ENCODE data around the gene ZNF687. TPM values are rescaled to one million over a fixed set of nuclear protein-coding genes. Genes with fewer than 3 reads are reported as not detected.

Gene ZNF687
- total RNA-seq, 1 experiment from 2014 or later: 34.3 TPM

- Histone ChIP-seq H3K9ac (ENCODE audit: low read length) (no peak overlapping the region), H4K20me1 (ENCODE audit: insufficient read depth) (no peaks in the 10 kb centered on the region), H3K9me3 (ENCODE audit: control insufficient read depth in 1 of 2, insufficient read depth in 1 of 2, low read depth in 1 of 2, low read length in 2 of 2) (no peaks in the 10 kb centered on the region), H3K9me2 (ENCODE audit: insufficient read depth) (no peaks in the 10 kb centered on the region), H3K27ac (ENCODE audit: low read depth, low read length) (no peak overlapping the region; the same call in 1 of the 2 replicates), H3K27me3 (ENCODE audit: insufficient read depth, low read length) (no peaks in the 10 kb centered on the region), H2AFZ (ENCODE audit: low read depth, low read length, poor library complexity, severe bottlenecking) (no peak overlapping the region), H3K36me3 (ENCODE audit: control insufficient read depth in 1 of 2, insufficient read depth in 2 of 2, low read length in 2 of 2) (peaks cover 12 to 16% of the 10 kb centered on the region in 2 experiments; a peak in 3 of 4 replicates), H3K79me2 (ENCODE audit: insufficient read depth, low read length) (no peaks in the 10 kb centered on the region), H3K4me3 (replicated peaks in 1 of 2; ENCODE audit: low read depth in 1 of 2, low read length in 2 of 2) (no peak overlapping the region), H3K4me1 (ENCODE audit: control insufficient read depth in 1 of 2, insufficient read depth in 2 of 2, low read length in 2 of 2) (no peaks in the 10 kb centered on the region), H3K4me2 (ENCODE audit: low read length) (no peak overlapping the region)
- POLR2A ChIA-PET: no interaction called here
- no TSS peak for BruUV-seq (replicated peaks)
- ATAC-seq (no peak), DNase-seq (ENCODE audit: low read depth, low spot score) (no peak)
- intact Hi-C loops (cut with micrococcal nuclease): no loop called here
- CTCF ChIA-PET: no interaction called here
- no peak for TF ChIP-seq SP1 (IDR thresholded peaks at IDR 0.05; ENCODE audit: low read depth)
- TF ChIP-seq CBX3 (IDR thresholded peaks at IDR 0.05; ENCODE audit: low read depth): no peak
- TF ChIP-seq POLR2AphosphoS5 (IDR thresholded peaks at IDR 0.05; ENCODE audit: low read depth, low read length): no peak
- no peak for TF ChIP-seq ZBTB33 (IDR thresholded peaks at IDR 0.05; ENCODE audit: extremely low read depth, insufficient replicate concordance, low read length)
- TF ChIP-seq SRF (IDR thresholded peaks at IDR 0.05; ENCODE audit: low read depth): no peak
- TF ChIP-seq MAX (IDR thresholded peaks at IDR 0.05): no peak
- no peak for TF ChIP-seq POLR2A (IDR thresholded peaks at IDR 0.05; ENCODE audit: borderline replicate concordance, extremely low read depth, insufficient read depth, insufficient read length)
- TF ChIP-seq CTCF (IDR thresholded peaks at IDR 0.05 in 2 of 3, conservative IDR thresholded peaks at IDR 0.05 in 1 of 3; ENCODE audit: borderline replicate concordance in 1 of 3, insufficient read depth in 1 of 3, low read depth in 2 of 3, low read length in 2 of 3): no peak
- TF ChIP-seq ELF1 (IDR thresholded peaks at IDR 0.05; ENCODE audit: borderline replicate concordance, low read depth): no peak
- no peak for TF ChIP-seq JUND (IDR thresholded peaks at IDR 0.05)
- no peak for TF ChIP-seq CEBPB (IDR thresholded peaks at IDR 0.05; ENCODE audit: low read depth)
- no peak for TF ChIP-seq EZH2 (IDR thresholded peaks at IDR 0.05)
- TF ChIP-seq YY1 (IDR thresholded peaks at IDR 0.05; ENCODE audit: extremely low read depth, insufficient replicate concordance, low read depth, low read length): no peak
- no peak for TF ChIP-seq ZNF274 (IDR thresholded peaks at IDR 0.05; ENCODE audit: low read depth, low read length)
- RAD21 ChIA-PET (ENCODE audit: low non-redundant PET in 1 of 2, low total read pairs in 2 of 2, uncharacterized antibody in 2 of 2, unreplicated experiment in 2 of 2): no interaction called here
Observed at GRCh38 chr1:151290709-151291303, 8.7 kb downstream of the ZNF687 start.

Data from HCT116 (cell line).